ENCODE results near the gene CLHC1.
A peak's percentile ranks its signal among the peaks of the same experiment; 100 is the strongest.

DNA sequence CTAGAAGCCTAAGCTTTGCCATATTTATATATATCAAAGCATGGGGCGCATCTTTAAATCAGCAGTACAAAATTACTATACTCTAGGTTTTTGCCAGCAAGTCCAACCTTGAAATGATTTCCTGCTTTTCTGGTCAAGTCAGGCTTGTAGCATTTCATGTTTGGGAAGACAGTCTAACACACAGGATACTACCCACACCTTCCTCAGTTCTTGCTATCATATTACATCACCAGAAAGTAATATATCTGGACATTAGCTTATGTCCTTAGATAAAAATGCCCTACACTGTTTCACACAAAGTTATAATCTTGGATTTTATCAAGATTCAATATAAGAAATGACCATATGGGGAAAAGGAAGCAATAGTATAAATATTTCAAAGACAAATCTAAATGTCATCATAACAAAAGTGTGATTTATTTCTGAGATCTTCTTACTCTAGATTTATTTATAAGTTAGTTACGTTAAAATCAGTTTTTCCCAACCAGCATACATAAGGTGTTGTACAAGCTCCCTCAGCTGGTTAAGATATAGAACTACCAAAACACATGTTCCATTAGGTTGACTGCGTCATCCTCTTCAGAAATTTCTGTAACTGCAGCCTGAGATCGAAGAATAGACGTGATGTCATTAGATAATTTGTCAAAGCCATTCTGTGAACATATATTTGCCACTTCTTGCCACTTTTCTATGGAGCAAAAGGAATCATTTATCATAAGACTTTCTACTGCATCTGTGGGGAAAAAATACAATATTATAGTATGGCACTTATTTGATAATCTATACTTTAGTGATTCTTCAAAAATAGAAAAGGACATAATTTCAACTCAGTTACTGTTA is 56.6 kb downstream of the CLHC1 start:
- no peak for TF ChIP-seq POLR2A (IDR thresholded peaks at IDR 0.05)
- TF ChIP-seq, protein P1, sequence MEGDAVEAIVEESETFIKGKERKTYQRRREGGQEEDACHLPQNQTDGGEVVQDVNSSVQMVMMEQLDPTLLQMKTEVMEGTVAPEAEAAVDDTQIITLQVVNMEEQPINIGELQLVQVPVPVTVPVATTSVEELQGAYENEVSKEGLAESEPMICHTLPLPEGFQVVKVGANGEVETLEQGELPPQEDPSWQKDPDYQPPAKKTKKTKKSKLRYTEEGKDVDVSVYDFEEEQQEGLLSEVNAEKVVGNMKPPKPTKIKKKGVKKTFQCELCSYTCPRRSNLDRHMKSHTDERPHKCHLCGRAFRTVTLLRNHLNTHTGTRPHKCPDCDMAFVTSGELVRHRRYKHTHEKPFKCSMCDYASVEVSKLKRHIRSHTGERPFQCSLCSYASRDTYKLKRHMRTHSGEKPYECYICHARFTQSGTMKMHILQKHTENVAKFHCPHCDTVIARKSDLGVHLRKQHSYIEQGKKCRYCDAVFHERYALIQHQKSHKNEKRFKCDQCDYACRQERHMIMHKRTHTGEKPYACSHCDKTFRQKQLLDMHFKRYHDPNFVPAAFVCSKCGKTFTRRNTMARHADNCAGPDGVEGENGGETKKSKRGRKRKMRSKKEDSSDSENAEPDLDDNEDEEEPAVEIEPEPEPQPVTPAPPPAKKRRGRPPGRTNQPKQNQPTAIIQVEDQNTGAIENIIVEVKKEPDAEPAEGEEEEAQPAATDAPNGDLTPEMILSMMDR (IDR thresholded peaks at IDR 0.05), result peak; percentile 36 to 77 (median 68)
